ENCODE results near the gene RPS6KC1.
"Not testable (repeated sequence)": the region's sequence is repeated elsewhere in the genome, so short reads cannot be mapped to it uniquely, and the experiment has no call there.

Gene RPS6KC1

DNA sequence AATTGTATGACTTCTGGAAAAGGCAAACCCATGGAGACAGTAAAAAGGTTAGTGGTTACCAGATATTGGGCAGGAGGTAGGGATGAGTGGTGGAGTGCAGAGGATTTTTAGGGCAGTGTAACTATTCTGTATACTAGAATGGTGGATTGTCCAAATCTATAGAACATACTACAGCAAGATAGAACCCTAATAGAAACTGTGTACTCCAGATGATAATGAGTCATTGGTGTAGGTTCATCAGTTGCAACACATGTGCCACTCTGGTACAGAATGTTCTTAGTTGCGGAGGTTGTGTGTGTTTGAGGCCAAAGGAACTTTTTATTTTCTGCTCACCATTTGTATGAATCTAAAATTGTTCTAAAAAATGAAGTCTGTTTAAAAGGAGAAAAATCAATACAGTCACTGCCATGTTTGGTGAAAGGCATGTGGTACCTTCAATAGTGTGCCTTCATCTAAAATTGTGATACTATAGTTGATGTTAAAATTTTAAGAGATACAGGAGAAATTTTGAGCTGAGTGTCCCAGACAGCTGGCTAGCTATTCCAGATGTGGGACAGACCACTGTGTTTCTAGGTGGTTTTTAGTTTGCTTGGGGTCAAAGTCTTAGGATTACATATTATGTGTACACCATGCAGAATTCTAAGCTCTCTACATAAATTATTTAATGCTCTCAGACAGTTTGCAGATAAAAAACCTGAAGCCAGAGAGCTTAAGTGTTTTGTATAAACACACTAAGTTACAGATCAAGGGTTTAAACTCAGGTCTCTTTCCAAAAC, 150.5 kb downstream of the RPS6KC1 start:
- no peak for DNase-seq (ENCODE audit: low spot score)
- no peak for FAIRE-seq

DNA sequence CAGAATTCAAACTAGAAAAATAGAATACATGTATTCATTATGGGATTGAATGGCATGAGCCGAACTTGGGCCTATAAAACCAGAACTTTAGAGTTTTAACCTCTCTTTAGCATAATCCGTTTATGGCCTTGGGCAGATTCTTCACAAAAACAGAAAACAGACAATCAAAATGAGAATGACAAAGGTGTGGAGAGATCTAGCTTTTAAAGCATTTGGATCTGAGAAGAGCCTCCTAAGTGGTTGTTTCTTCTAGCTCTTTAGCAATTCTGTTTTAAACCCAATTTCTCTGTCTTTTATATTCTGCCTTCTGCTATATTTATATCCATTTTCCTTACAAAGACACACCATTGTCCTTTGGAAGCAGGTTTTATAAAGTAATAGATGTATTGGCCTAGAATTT, 160.2 kb downstream of the RPS6KC1 start:
- FAIRE-seq (no peak), DNase-seq (ENCODE audit: low spot score) (no peak)

DNA sequence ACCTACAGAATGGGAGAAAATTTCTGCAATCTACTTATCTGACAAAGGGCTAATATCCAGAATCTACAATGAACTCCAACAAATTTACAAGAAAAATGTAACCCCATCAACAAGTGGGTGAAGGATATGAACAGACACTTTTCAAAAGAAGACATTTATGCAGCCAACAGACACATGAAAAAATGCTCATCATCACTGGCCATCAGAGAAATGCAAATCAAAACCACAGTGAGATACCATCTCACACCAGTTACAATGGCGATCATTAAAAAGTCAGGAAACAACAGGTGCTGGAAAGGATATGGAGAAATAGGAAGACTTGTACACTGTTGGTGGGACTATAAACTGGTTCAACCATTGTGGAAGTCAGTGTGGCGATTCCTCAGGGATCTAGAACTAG, 168.0 kb downstream of the RPS6KC1 start:
- not testable (repeated sequence) for DNase-seq (ENCODE audit: low spot score); FAIRE-seq

DNA sequence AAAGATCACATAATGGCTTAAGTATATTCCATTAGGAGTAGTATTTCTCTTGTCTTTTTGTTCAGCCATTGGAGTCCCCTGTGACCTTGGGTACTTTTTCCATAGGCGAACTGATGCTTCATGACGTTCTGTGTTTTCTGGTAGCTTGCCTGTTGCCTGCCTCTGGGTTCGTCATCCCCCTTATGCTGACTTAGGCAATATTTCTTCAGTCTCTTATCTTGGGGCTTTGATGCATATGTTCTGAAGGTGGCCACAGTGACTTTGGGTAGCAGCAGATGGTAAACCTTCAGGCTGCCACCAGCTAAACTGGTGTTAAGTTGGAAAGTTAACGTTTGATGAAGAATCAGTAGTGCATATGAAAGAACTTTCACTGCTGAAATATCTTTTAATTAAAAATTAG, 170.2 kb downstream of the RPS6KC1 start:
- DNase-seq (ENCODE audit: low spot score), result no peak
- no peak for FAIRE-seq

DNA sequence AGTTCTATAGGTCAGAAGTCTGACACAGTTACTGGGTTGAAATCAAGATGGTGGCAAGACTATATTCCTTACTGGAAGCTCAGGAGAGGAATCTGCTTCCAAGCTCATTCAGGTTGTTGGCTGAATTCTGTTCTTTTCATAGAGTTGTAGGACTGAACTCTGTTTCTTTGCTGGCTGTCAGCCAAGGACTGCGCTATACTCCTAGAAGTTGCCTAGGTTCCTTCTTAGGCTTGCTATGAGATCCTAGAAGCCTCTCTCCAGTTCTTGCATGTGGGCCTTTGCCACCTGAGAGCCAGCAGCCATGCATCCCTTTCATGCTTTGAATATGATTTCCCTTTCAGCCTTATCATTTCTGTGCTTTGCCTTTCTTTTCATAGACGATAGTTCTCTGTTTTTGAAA, 176.4 kb downstream of the RPS6KC1 start:
- FAIRE-seq (no peak), DNase-seq (ENCODE audit: low spot score) (no peak)

DNA sequence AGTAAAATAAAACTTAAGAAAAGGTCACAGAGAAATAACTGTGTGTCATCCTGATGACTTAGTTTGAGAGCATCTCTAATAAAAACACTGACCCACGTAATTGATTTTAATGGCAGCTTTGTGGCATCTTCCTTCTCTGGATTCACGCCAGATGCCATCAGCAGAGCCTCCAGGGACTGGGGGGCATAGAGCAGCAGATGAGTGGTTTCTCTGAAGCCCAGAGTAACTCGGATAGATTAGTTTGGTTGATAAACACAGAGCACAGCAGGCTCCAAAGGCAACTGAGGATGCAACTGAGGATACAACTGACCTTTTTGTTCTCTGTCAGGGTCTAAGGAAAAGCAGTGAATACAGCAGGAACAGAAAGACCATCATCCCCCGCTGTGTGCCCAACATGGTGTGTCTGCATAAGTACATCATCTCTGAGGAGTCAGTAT, 180.8 kb downstream of the RPS6KC1 start:
- DNase-seq (ENCODE audit: low spot score), result no peak

DNA sequence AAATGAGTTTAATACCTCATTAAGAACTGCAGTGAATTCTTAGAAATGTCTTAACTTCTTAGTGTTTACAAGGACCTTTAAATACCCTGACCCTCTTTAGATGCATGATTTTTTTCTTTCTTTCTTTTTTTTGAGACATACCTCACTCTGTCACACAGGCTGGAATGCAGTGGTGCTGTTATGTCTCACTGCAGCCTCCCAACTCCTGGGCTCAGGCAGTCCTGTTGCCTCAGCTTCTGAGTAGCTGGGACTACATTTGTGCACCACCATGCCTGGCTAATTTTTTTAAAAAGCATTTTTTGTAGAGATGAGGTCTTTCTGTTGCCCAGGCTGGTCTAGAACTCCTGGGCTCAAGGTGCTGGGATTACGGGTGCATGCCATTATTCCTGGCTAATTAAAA, 191.8 kb downstream of the RPS6KC1 start:
- FAIRE-seq, result no peak

More for the DNA sequence above, 180.8 kb downstream of the RPS6KC1 start:
- FAIRE-seq, result no peak

DNA sequence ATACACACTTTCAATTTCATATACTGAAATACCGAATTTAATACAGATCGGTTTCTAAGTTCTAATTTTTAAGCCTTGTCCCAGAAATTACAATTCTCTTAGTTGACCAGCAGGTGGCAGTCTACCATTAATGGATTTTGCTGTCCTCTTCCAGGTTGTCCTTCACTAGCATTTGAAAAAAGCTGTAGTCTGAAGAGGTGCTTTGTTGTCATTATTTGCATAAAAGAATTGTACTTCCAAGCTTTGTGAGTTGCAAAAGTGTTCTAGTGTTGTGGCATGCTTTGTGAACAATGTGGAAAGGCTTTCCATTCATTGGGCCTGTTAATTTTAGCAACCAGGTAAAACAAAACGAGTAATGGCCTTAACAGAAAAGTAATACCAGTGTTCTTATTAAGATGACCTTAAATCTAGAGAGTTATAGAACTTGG, 193.6 kb downstream of the RPS6KC1 start:
- FAIRE-seq, result peak; percentile 81
- peak; percentile 35 for DNase-seq (ENCODE audit: low spot score)

More for the DNA sequence above, 191.8 kb downstream of the RPS6KC1 start:
- DNase-seq (ENCODE audit: low spot score), result no peak

DNA sequence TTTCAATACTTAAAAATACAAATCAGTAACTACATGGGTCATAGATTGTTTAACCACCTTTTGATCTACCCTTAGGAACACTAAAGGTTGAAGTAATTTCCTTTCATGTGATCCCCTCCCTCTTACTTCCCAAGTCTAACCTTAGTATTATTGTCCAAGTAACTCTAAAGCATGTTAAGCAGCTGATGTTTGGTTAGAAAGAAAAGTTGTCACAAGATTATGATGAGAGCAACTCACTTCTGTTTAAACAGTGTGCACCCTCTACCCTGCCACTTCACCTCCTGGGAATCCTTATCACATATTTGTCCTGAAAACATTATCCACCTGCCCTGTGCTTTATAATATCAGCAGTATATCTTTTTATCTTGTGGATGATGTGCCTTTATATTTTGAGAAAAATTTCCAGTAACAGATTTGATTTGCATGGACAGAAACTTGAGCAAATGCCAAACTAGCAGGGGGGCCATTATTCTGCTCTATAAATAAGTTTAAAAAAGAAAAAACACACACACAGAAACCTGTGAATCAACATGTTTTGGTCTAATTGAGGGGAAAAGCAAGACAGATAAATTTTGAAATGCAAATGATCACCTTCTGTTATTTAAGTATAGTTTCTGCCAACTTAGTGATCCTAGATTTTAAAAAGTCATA, 194.3 kb downstream of the RPS6KC1 start:
- no peak for FAIRE-seq
- DNase-seq (ENCODE audit: low spot score), result no peak

DNA sequence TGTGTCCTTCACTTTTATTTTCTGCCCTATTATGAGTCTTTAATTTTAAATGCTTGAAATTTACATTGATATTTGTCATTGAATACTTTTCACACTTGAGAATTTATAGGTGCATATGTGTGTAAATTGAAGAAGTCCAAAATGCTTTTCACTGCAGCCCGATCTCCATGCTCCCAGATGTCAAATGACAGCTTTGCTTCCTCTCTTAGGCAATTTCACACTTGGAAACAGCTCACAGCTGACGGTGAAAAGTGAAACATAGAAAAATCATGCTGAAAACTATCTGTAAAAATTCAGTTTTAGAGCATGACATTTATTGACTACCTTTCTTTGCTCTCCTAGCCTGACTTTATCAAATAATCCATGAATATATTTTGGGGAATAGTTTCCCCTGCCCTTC, 196.0 kb downstream of the RPS6KC1 start:
- FAIRE-seq (no peak), DNase-seq (ENCODE audit: low spot score) (no peak)

DNA sequence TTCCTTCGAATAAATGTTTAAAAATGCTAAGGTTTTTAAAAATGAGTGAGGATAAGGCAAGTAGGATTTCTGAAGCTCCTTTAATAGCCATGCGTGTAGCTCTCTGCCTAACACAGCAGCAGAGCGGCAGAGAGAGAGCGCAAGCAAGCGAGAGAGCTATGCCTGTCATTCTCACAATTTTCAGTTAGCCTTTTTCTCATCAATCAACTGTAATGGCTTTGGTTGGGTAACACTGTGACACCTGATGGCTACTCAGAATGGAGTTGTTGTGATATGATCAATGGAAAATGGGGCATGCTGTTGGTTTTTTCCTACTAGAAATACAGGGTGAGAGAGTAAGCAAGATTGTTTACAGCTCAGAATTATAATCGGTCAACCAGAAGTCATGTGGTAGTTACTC, 198.4 kb downstream of the RPS6KC1 start:
- no peak for FAIRE-seq
- DNase-seq (ENCODE audit: low spot score), result no peak

DNA sequence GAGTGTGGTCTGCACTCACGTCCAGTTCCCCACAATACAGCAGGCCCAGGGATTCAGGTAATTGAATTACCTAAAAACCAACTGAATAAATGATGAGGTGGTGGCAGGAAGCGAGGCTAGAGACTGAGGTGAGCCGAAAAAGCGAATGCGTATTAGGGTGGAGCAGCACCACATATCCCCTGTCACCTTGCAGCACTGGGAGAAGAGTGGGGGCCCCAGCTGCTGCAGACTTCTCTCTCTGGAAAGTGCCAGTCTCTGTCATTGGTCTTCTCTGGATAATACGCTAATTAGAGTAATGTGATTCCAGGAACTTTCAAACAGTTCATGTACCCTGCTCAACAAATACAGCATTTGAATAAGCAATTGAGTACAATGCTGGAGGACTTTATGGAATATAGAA, 199.0 kb downstream of the RPS6KC1 start:
- DNase-seq (ENCODE audit: low spot score) (no peak), FAIRE-seq (no peak)

DNA sequence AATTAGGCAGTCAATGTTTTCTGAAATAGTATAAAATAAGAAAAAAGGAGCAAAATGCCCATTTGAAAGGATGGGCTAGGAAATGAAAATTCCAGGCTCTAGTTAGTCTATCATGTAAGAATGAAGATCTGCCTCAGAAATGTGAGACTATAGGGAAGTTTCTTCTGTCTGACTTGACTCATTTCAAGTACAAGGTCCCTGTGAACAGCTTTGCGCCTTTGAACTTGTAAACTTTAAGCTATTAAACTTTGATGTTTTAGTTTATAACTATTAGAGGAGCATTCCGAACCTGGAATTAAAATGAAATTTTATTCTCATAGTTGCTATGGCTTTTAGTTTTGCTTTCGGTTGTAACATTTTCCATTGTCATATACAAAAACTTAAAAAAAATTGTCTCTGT, 199.4 kb downstream of the RPS6KC1 start:
- no peak for FAIRE-seq

DNA sequence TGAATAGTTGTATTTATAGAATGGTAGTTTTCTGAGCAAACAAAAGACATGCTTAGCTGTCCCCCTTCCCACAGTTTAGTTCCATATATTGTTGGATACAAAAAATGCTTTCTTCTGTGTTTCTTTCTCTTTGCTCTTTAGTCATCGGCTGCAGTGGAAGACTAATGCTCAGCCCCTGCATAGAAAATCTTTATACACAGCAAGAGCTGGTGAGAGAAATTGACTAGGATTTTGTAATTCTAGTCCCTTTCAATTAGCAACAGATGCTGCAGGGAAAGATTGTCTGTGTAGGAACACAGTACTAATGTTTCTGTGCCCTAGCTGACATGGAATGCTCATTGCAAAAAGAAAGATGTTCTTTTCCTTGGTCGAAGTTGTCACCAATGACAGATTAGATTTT, 200.9 kb downstream of the RPS6KC1 start:
- no peak for FAIRE-seq
- DNase-seq (ENCODE audit: low spot score), result no peak

More for the DNA sequence above, 199.4 kb downstream of the RPS6KC1 start:
- no peak for DNase-seq (ENCODE audit: low spot score)

DNA sequence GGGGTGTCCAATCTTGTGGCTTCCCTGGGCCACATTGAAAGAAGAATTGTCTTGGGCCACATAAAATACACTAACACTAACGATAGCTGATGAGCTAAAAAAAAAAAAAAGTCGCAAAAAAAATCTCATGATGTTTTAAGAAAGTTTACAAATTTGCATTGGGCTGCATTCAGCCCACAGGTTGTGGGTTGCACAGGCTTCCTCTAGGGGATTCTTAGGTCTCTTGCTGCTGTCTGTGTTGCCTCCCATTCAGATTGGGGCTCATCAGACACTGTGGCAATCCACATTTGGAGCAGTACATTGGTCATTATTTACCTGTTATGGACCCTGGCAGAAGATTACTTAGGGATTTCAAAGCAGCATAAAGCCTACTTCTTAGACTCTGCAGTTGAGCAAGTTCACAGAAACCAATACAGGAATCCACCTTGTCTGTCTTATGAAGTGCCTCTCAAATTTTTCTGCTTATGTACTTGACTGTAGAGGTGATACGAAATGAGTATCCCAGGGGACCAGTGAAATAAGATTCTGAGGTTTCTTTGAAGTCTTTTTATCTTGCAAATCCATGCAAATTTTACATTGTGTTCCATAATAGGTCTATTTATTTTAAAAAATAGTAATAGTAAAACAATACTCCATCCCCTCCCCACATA, 205.5 kb downstream of the RPS6KC1 start:
- FAIRE-seq, result no peak
- DNase-seq (ENCODE audit: low spot score), result no peak

DNA sequence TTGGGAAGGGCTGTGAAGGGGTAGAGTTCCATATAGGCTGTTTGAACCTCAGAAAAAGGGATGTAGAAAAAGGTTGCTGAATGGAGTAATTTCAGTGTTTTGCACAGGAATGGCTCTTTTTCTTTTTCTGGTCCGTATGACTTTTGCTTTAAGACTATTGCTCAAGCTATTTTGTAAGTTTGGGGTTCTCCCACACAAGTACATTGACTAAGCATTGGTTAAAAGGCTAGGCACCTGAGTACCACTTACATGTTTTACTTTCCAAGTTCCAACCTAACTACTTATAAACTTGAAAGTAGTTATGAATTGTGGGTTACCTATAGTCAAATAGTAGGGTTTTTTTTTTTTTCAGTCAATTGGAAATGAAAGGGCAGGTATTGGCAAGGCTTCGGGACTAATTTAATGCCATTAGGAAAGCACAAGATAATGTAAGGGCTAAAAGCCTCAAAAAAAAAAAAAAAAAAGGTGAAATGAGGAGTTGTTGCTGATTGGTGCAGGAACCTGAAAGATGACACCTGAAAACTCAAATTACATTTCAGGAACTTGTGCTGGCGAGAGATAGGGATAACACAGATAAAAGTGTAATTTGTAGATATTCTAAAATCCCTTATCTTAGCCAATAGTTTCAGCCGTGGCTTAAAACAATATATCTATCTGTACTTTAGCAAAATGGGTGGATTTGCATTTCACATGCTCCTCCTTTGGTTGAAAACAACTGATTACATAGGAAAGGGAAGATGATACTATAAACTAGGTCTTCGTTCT, 209.5 kb downstream of the RPS6KC1 start:
- no peak for FAIRE-seq
- no peak for DNase-seq (ENCODE audit: low spot score)

DNA sequence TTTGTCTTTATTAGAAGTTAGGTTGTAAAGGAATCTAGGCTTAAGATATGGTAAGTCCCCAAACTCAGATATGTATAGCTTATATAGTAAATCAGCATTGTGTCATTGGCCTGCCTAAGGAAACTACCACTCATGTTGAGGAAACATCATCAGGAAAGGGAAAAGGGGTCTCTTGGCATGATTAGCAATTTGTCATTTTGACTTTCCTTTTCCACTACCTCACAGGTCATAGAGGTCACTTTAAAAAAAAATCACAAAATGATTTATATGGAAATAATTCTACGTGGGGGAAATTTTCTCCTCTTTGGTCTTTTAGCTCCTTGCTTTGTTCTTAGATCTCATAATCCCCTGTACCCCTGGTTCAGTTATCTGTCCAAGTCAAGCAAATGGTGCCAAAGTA, 213.5 kb downstream of the RPS6KC1 start:
- no peak for DNase-seq (ENCODE audit: low spot score)
- no peak for FAIRE-seq

DNA sequence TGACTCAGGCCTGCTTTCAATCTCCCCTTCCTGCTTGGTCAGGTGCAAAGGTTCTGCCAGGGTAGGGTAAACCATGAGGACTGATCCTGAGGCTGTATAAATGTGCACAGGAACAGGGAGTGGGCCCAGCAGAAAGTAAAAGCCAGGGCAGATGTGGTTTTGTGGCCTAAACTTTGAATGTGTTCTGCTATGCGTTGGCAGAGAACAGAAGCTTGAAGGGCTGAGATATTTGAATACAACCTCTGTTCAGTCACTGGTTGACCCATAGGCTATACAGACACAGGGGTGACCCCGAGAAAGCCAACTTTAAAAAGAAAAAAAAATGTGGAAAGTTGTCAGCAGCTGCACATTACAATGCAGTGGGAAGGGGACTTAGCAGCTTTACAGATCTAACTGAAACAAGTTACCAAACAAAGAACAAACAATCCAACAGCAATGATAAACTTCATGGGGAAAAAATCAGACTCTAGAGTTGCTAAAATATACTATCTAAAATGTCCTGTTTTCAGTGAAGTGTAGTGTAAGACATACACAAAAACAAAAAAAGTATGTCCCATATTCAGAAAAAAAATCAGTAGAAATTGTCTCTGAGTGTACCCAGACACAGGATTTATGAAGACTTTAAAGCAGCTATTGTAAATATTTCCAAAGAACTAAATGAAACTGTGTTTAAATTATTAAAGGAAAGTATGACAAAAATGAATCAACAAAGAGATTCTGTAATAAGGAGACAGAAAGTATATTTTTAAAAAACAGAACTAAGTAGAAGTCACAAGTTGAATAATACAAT, 216.1 kb downstream of the RPS6KC1 start:
- FAIRE-seq, result no peak

DNA sequence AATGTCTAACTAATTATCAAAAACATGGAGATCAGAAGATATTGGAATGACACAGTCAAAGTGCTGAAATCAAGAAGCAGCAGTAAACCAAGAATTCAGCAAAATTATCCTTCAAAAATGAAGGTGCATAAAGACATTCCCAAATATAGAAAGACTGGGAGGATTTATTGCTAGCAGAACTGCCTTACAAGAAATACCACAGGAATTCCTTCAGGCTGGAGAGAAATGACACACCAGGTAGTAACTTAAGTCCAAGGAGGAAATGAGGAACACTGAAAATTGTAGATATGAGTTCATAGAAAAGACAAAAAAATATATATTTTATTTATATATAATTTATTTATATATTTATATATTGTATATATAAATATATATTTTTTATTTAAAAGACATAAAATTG, 217.2 kb downstream of the RPS6KC1 start:
- FAIRE-seq, result peak; percentile 82
- peak; percentile 39 for DNase-seq (ENCODE audit: low spot score)

More for the DNA sequence above, 216.1 kb downstream of the RPS6KC1 start:
- DNase-seq (ENCODE audit: low spot score), result no peak

DNA sequence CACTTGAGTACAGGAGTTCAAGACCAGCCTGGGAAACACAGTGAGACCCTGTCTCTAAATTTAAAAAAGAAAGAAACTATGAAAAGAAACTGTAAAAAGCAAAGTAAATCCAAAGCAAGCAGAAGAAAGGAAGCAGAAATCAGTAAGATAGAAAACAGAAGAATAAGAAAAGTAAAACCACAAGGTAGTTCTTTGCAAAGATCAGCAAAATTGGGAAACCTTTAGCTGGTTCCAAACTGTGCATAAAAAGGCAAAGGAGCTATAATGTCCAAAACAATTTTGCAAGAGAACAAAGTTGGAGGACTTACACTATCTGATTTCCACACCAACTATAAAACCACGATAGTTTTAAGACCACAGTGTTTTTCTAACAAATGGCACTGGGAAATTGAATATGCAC, 218.8 kb downstream of the RPS6KC1 start:
- no peak for DNase-seq (ENCODE audit: low spot score)
- no peak for FAIRE-seq

DNA sequence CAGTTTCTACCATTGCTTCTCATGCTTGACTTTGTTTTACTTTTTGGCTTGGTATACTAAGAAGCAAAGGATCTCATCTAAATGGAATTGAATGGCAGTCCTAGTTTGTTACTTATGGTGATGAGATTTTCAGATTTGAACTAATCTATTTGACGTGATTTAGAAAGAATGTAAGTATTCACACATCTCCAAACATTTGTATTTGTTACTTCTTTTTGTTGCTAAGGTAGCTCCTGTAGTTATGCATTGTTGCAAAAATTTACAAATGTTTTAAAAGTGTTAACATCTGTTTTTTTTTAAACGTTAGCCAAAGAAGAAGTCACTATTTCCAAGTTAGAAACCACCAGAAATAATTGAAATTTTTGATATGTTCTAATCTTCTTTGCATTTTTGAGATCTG, 222.5 kb downstream of the RPS6KC1 start:
- FAIRE-seq, result no peak
- DNase-seq (ENCODE audit: low spot score), result no peak

Data from RCC 7860 (cell line).